Astrocyte of the spinal cord (primary cell): ENCODE measurements around the gene APBB2.
A peak's percentile ranks its signal among the peaks of the same experiment; 100 is the strongest.

Experiments used
- DNase-seq: peaks from one replicate; pipeline ENCODE4 v3.0.0; 2011; ENCODE audit warnings: low read depth, low spot score
- H3K4me3 ChIP-seq: 2 replicates; pipeline ENCODE4 v1.5.1; 2011; ENCODE audit warnings: low read depth, mild to moderate bottlenecking, low read length, moderate library complexity
- CTCF ChIP-seq: IDR thresholded peaks from 2 replicates; pipeline ENCODE4 v1.5.1; 2012; ENCODE audit warnings: low read depth, mild to moderate bottlenecking, low read length, inconsistent platforms
- in situ Hi-C: cut with HindIII; loops from 2 replicates; pipeline ENCODE4 v1.10.0; 2017; ENCODE audit warnings: low sequenced_read_pairs

APBB2 gene

GRCh38 chr4:40918330-40918729 is 296.0 kb downstream of the APBB2 start:
- in situ Hi-C loops, result no loop called here
- DNase-seq, result peak; percentile 54
- no peak for TF ChIP-seq CTCF
- no peak overlapping the region for H3K4me3 ChIP-seq

- in situ Hi-C loops, result no loop called here
- no peak for DNase-seq
- no peak overlapping the region for H3K4me3 ChIP-seq
- peak; percentile 44 for TF ChIP-seq CTCF
Measured at GRCh38 chr4:40916880-40917279, 297.5 kb downstream of the APBB2 start.

GRCh38 chr4:40916218-40916555 is 298.2 kb downstream of the APBB2 start:
- DNase-seq, result peak; percentile 73

GRCh38 chr4:40915318-40916217 is 298.8 kb downstream of the APBB2 start:
- TF ChIP-seq CTCF, result no peak
- peak; percentile 82 for DNase-seq
- H3K4me3 ChIP-seq, result no peak overlapping the region
- in situ Hi-C loops, result no loop called here

More at GRCh38 chr4:40916218-40916555, 298.2 kb downstream of the APBB2 start:
- TF ChIP-seq CTCF, result no peak
- no peak overlapping the region for H3K4me3 ChIP-seq
- in situ Hi-C loops, result no loop called here

GRCh38 chr4:40912460-40913184 is 301.7 kb downstream of the APBB2 start:
- in situ Hi-C loops, result no loop called here
- no peak for DNase-seq
- no peak for TF ChIP-seq CTCF
- H3K4me3 ChIP-seq, result no peak overlapping the region

- in situ Hi-C loops, result no loop called here
- TF ChIP-seq CTCF, result no peak
- no peak overlapping the region for H3K4me3 ChIP-seq
- DNase-seq, result peak; percentile 42
Measured at GRCh38 chr4:40910706-40911105, 303.6 kb downstream of the APBB2 start.
